H1 (cell line): Measurements from ENCODE around the gene PTPRG. TPM values are rescaled to one million over a fixed set of nuclear protein-coding genes. Genes with fewer than 3 reads are reported as not detected.

Experiments
- CTCF ChIA-PET: fragments of 300-600 bp; sonication (Branson Sonifier 250); formaldehyde crosslinking; loops from one replicate; lab custom pipeline; 2021; ENCODE audit not compliant: partially characterized antibody; lab: Charles Lee
- POLR2A ChIA-PET: fragments of 300-600 bp; sonication (Branson Sonifier 250); formaldehyde crosslinking; loops from one replicate; lab custom pipeline; 2021; ENCODE audit warnings: inconsistent platforms; ENCODE audit not compliant: partially characterized antibody; lab: Charles Lee
- DNase-seq, 2 experiments: peaks; one replicate each; pipeline versions ENCODE4 v3.0.0 to v3.0.0-alpha.2; 2010 to 2022; ENCODE audit warnings: low spot score in 2 of 2, low read depth in 1 of 2, mixed read lengths in 1 of 2
- FAIRE-seq: peaks from 2 replicates; lab custom pipeline; 2011; peaks lifted over from hg19 to GRCh38; lab: Jason Lieb, UNC
- H2AFZ ChIP-seq: 2 replicates; pipeline ENCODE4 v1.8.1; 2012; ENCODE audit warnings: low read length, inconsistent platforms
- H2AK5ac ChIP-seq: 2 replicates; pipeline ENCODE4 v1.6.1; 2013; ENCODE audit warnings: low read depth, low read length
- H2BK120ac ChIP-seq: replicated peaks from 2 replicates; pipeline ENCODE3; 2013; ENCODE audit warnings: low read depth, low read length, inconsistent platforms
- H2BK12ac ChIP-seq: 2 replicates; pipeline ENCODE4 v1.6.1; 2013; ENCODE audit warnings: low read depth, low read length
- H2BK15ac ChIP-seq: 2 replicates; pipeline ENCODE4 v1.6.1; 2013; ENCODE audit warnings: low read length
- H2BK20ac ChIP-seq: 2 replicates; pipeline ENCODE4 v1.6.1; 2013; ENCODE audit warnings: low read length
- H2BK5ac ChIP-seq: 2 replicates; pipeline ENCODE4 v1.6.1; 2013; ENCODE audit warnings: low read depth, low read length
- H3K14ac ChIP-seq: 2 replicates; pipeline ENCODE4 v1.6.1; 2013; ENCODE audit warnings: inconsistent platforms; ENCODE audit not compliant: insufficient read length
- H3K18ac ChIP-seq: 2 replicates; pipeline ENCODE4 v1.6.1; 2013; ENCODE audit warnings: low read length; ENCODE audit errors: extremely low read depth
- H3K23ac ChIP-seq: 2 replicates; pipeline ENCODE4 v1.6.1; 2013; ENCODE audit warnings: inconsistent platforms; ENCODE audit not compliant: insufficient read length
- H3K23me2 ChIP-seq: 2 replicates; pipeline ENCODE4 v1.6.1; 2013; ENCODE audit warnings: low read depth, low read length
- H3K27ac ChIP-seq: 2 replicates; pipeline ENCODE4 v1.6.1; 2011; ENCODE audit warnings: low read depth, low read length, inconsistent platforms
- H3K27me3 ChIP-seq, 4 experiments: replicated peaks in 1 of 4; 1 replicate in 1 of 4; 2 replicates in 3 of 4; pipeline versions ENCODE4 v1.6.1 to v1.8.1; 2011 to 2013; ENCODE audit warnings: low read length in 3 of 4, mild to moderate bottlenecking in 3 of 4, inconsistent platforms in 2 of 4, mixed read lengths in 2 of 4, moderate library complexity in 1 of 4; ENCODE audit not compliant: control insufficient read depth in 3 of 4, insufficient read depth in 3 of 4; ENCODE audit errors: extremely low read depth in 1 of 4
- H3K36me3 ChIP-seq, 4 experiments: 2 replicates each; pipeline versions ENCODE4 v1.6.1 to v1.8.1; 2011 to 2013; ENCODE audit warnings: mild to moderate bottlenecking in 4 of 4, low read length in 3 of 4, moderate library complexity in 2 of 4, control low read depth in 1 of 4, inconsistent platforms in 1 of 4; ENCODE audit not compliant: insufficient read depth in 4 of 4, control insufficient read depth in 2 of 4
- H3K4ac ChIP-seq: replicated peaks from 2 replicates; pipeline ENCODE3; 2013; ENCODE audit warnings: low read length, low read depth, mixed read lengths, inconsistent platforms; ENCODE audit not compliant: insufficient read length
- H3K4me1 ChIP-seq, 4 experiments: replicated peaks in 1 of 4; 1 replicate in 1 of 4; 2 replicates in 3 of 4; pipeline versions ENCODE4 v1.6.1 to v1.8.1; 2011 to 2013; ENCODE audit warnings: low read length in 3 of 4, inconsistent platforms in 2 of 4, mixed read lengths in 1 of 4; ENCODE audit not compliant: insufficient read depth in 4 of 4, control insufficient read depth in 3 of 4
- H3K4me2 ChIP-seq, 2 experiments: 2 replicates each; pipeline versions ENCODE4 v1.6.1 to v1.8.1; 2011 to 2013; ENCODE audit warnings: low read depth in 2 of 2, low read length in 2 of 2, control low read depth in 1 of 2, inconsistent platforms in 1 of 2, mild to moderate bottlenecking in 1 of 2; ENCODE audit not compliant: insufficient read depth in 1 of 2
- H3K4me3 ChIP-seq, 4 experiments: fragments of 200-600, 300-600 bp in 1 of 4; sonication (generic), shearing (Covaris generic), sonication (Bioruptor Twin) in 1 of 4; 2 replicates each; pipeline versions ENCODE4 v1.5.1 to v1.8.1; 2011 to 2016; ENCODE audit warnings: low read length in 4 of 4, low read depth in 3 of 4, control low read depth in 2 of 4, inconsistent platforms in 2 of 4, mild to moderate bottlenecking in 2 of 4, mixed read lengths in 1 of 4, moderate library complexity in 1 of 4; ENCODE audit not compliant: insufficient read depth in 2 of 4; ENCODE audit errors: extremely low read depth in 1 of 4
- H3K56ac ChIP-seq: replicated peaks from 2 replicates; pipeline ENCODE3; 2013; ENCODE audit warnings: low read depth, mild to moderate bottlenecking, mixed read lengths, low read length, inconsistent platforms; ENCODE audit not compliant: insufficient read length
- H3K79me1 ChIP-seq: 2 replicates; pipeline ENCODE4 v1.6.1; 2013; ENCODE audit warnings: low read depth, low read length, control low read depth
- H3K79me2 ChIP-seq, 2 experiments: 2 replicates each; pipeline versions ENCODE4 v1.6.1 to v1.8.1; 2012 to 2013; ENCODE audit warnings: low read length in 2 of 2, mild to moderate bottlenecking in 2 of 2, inconsistent platforms in 1 of 2; ENCODE audit not compliant: insufficient read depth in 2 of 2, control insufficient read depth in 1 of 2
- H3K9ac ChIP-seq, 4 experiments: replicated peaks in 1 of 4; 1 replicate in 1 of 4; 2 replicates in 3 of 4; pipeline versions ENCODE4 v1.6.1 to v1.8.1; 2011 to 2013; ENCODE audit warnings: low read depth in 3 of 4, low read length in 3 of 4, control low read depth in 2 of 4, mild to moderate bottlenecking in 2 of 4, moderate library complexity in 2 of 4, inconsistent platforms in 1 of 4; ENCODE audit errors: extremely low read depth in 1 of 4
- H3K9me3 ChIP-seq, 2 experiments: 2 replicates each; pipeline versions ENCODE4 v1.6.1 to v1.8.1; 2012 to 2013; ENCODE audit warnings: mild to moderate bottlenecking in 2 of 2, moderate library complexity in 2 of 2, control low read depth in 1 of 2, inconsistent platforms in 1 of 2, low read depth in 1 of 2, low read length in 1 of 2, mixed read lengths in 1 of 2; ENCODE audit not compliant: insufficient read depth in 2 of 2
- H4K20me1 ChIP-seq, 2 experiments: replicated peaks in 1 of 2; 2 replicates each; pipeline versions ENCODE3 to v1.8.1; 2011 to 2013; ENCODE audit warnings: inconsistent platforms in 2 of 2, low read length in 2 of 2, mild to moderate bottlenecking in 1 of 2; ENCODE audit not compliant: insufficient read depth in 2 of 2, control insufficient read depth in 1 of 2
- H4K5ac ChIP-seq: 2 replicates; pipeline ENCODE4 v1.6.1; 2013; ENCODE audit warnings: low read length, low read depth, mixed read lengths, inconsistent platforms; ENCODE audit not compliant: insufficient read length
- H4K8ac ChIP-seq: 2 replicates; pipeline ENCODE4 v1.8.0; 2013; ENCODE audit warnings: mild to moderate bottlenecking, moderate library complexity, low read length, inconsistent platforms; ENCODE audit not compliant: insufficient read depth; ENCODE audit errors: extremely low read depth
- H4K91ac ChIP-seq: replicated peaks from 2 replicates; pipeline ENCODE3; 2013; ENCODE audit warnings: low read length, mixed read lengths, inconsistent platforms; ENCODE audit not compliant: insufficient read length
- CREB1 ChIP-seq: IDR thresholded peaks from 2 replicates; pipeline ENCODE4 v1.6.1; 2012; ENCODE audit warnings: inconsistent platforms
- EZH2 ChIP-seq: fragments of 200-600 bp; sonication (generic); IDR thresholded peaks from 2 replicates; pipeline ENCODE4 v1.7.1; 2012; ENCODE audit warnings: low read depth, mild to moderate bottlenecking, moderate library complexity, low read length, inconsistent platforms; ENCODE audit not compliant: severe bottlenecking
- JUN ChIP-seq: IDR thresholded peaks from 2 replicates; pipeline ENCODE4 v1.6.1; 2011; ENCODE audit warnings: low read depth, mild to moderate bottlenecking, improper control_type of control experiment, low read length
- POU5F1 ChIP-seq: IDR thresholded peaks from 2 replicates; pipeline ENCODE4 v1.6.1; 2011; ENCODE audit warnings: low read depth, mild to moderate bottlenecking, low read length, moderate library complexity
- RFX5 ChIP-seq: IDR thresholded peaks from 2 replicates; pipeline ENCODE4 v1.6.1; 2011; ENCODE audit warnings: low read depth, low read length, improper control_type of control experiment, borderline replicate concordance
- TCF12 ChIP-seq: IDR thresholded peaks from 2 replicates; pipeline ENCODE4 v1.6.1; 2011; ENCODE audit warnings: low read depth, mild to moderate bottlenecking, low read length
- polyA plus RNA-seq, 7 experiments: library from polyadenylated mRNA; depleted of rRNA in 3 of 7; stranded (reverse) in 5 of 7; unstranded in 2 of 7; fragments of >200 nt in 5 of 7; fragments of 200-250 nt in 2 of 7; gene quantifications; 1 replicate in 5 of 7; 2 replicates in 1 of 7; 4 replicates in 1 of 7; pipeline versions ENCODE4 v1.2.1 to v1.2.3, GENCODE V29; 2011 to 2013; ENCODE audit warnings: missing spikeins in 2 of 7, mixed read lengths in 2 of 7
- total RNA-seq: library from RNA; stranded (reverse); fragmentation: NEBNext Ultra II Directional; extraction: Animal tissue kit (Norgen Biotek cat#: 25700); gene quantifications from 2 replicates; pipeline ENCODE4 v1.2.1, GENCODE V29; 2021

PTPRG gene
- total and polyA plus RNA-seq, 2 of the 8 experiments (the other 6 are each of a cell fraction or from before 2014, with no cell fraction given): 23.3 to 96.2 TPM

DNA sequence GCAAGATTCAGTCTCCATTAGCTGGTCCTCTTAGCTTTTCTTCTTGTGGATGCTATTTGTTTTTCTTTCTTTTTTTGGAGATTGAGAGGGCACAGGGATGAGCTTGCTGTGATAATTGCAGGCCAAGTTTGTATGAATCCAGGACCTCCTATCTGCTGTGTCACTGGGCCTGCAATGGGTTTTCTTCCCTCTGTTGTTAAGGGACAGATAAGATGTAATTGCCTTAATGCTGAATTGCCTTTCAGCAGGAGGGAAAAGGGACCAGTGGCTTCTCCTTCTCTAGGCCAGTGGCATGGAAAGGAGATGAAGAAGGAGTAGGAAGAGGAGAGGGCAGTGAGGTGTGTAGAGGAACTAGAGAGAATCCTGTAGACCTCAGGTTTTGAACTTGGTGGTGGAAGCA, 29.9 kb downstream of the PTPRG start:
- POLR2A ChIA-PET: interaction anchor here (0.7 to 3.1 kb wide), 3 partner anchors 10 to 92 kb away, joined by 3 to 19 read pairs (median 4); no protein-coding TSS in a partner anchor
- Histone ChIP-seq H3K4ac (no peak overlapping the region), H3K79me2 (peaks cover 45 to 100% of the 10 kb centered on the region in 2 experiments), H4K8ac (no peak overlapping the region), H3K4me3 (no peak overlapping the region), H3K27ac (no peak overlapping the region), H3K23ac (no peak overlapping the region), H3K56ac (no peak overlapping the region), H3K79me1 (peaks cover 12% of the 10 kb centered on the region), H4K5ac (no peak overlapping the region), H2BK20ac (no peak overlapping the region), H3K9me3 (no peaks in the 10 kb centered on the region), H2BK5ac (no peak overlapping the region), H2AK5ac (no peak overlapping the region; the same call in 1 of the 2 replicates), H2BK15ac (no peak overlapping the region), H3K4me2 (no peak overlapping the region), H4K20me1 (peaks cover 20 to 35% of the 10 kb centered on the region in 2 experiments), H3K36me3 (peaks cover 0 to 14% (median under 1%) of the 10 kb centered on the region in 4 experiments; a peak in 4 of 8 replicates), H3K4me1 (peaks cover 3 to 15% (median 9%) of the 10 kb centered on the region in 4 experiments; a peak in 5 of 7 replicates), H3K23me2 (no peaks in the 10 kb centered on the region; the same call in 1 of the 2 replicates), H2BK12ac (no peak overlapping the region), H3K27me3 (no peaks in the 10 kb centered on the region), H2AFZ (no peak overlapping the region), H3K14ac (no peak overlapping the region), H4K91ac (no peak overlapping the region), H3K18ac (no peak overlapping the region), H2BK120ac (no peak overlapping the region), H3K9ac (no peak overlapping the region)
- TF ChIP-seq RFX5: no peak
- no peak for TF ChIP-seq CREB1
- no peak for TF ChIP-seq POU5F1
- TF ChIP-seq EZH2: no peak
- TF ChIP-seq TCF12: no peak
- no peak for TF ChIP-seq JUN
- FAIRE-seq (no peak), DNase-seq (no peak)
- CTCF ChIA-PET: no interaction called here
